Mammary epithelial cell (primary cell): Measurements from ENCODE around the gene SASS6.

Experiments used
- CTCF ChIP-seq, 2 donors: IDR thresholded peaks in 1 of 2; conservative IDR thresholded peaks in 1 of 2; 2 replicates each; pipeline ENCODE4 v1.5.1; 2011 to 2012; ENCODE audit warnings: inconsistent platforms in 2 of 2, low read length in 2 of 2, mild to moderate bottlenecking in 2 of 2, control low read depth in 1 of 2, low read depth in 1 of 2; ENCODE audit not compliant: insufficient read depth in 1 of 2; ENCODE audit errors: extremely low read depth in 1 of 2
- EZH2 ChIP-seq: IDR thresholded peaks from 2 replicates; pipeline ENCODE4 v1.6.1; 2012; ENCODE audit warnings: low read length, inconsistent platforms, borderline replicate concordance

GRCh38 chr1:100151679-100152078, 18.9 kb upstream of the SASS6 start:
- TF ChIP-seq CTCF (conservative IDR thresholded peaks at IDR 0.05 in 1 of 2, IDR thresholded peaks at IDR 0.05 in 1 of 2; ENCODE audit: extremely low read depth in 1 of 2, insufficient read depth in 1 of 2, low read depth in 1 of 2, low read length in 2 of 2) = no peak
- no peak for TF ChIP-seq EZH2
